ENCODE results near the gene NUP205.

DNA sequence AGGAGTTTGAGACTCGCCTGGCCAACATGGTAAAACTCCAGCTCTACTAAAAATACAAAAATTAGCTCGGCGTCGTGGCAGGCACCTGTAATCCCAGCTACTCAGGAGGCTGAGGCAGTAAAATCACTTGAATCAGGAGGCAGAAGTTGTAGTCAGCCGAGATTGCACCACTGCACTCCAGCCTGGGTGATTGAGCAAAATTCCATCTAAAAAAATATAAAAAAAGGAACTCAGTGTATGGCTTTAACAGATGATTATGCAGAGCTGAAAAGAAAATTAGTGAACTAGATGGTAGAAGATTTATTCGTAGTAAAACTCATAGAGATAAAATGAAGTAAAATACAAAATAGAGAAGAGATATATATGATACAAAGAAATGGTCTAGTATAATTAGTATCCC, 35.2 kb upstream of the NUP205 start:
- TF ChIP-seq, protein P1, sequence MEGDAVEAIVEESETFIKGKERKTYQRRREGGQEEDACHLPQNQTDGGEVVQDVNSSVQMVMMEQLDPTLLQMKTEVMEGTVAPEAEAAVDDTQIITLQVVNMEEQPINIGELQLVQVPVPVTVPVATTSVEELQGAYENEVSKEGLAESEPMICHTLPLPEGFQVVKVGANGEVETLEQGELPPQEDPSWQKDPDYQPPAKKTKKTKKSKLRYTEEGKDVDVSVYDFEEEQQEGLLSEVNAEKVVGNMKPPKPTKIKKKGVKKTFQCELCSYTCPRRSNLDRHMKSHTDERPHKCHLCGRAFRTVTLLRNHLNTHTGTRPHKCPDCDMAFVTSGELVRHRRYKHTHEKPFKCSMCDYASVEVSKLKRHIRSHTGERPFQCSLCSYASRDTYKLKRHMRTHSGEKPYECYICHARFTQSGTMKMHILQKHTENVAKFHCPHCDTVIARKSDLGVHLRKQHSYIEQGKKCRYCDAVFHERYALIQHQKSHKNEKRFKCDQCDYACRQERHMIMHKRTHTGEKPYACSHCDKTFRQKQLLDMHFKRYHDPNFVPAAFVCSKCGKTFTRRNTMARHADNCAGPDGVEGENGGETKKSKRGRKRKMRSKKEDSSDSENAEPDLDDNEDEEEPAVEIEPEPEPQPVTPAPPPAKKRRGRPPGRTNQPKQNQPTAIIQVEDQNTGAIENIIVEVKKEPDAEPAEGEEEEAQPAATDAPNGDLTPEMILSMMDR (IDR thresholded peaks at IDR 0.05): no peak
- no peak for TF ChIP-seq EZH2 (IDR thresholded peaks at IDR 0.05; ENCODE audit: borderline replicate concordance, insufficient read depth, low read depth, low read length, poor library complexity, severe bottlenecking)
